ENCODE data around the gene CLTB. TPM values are rescaled to one million over a fixed set of nuclear protein-coding genes. Genes with fewer than 3 reads are reported as not detected.

Gene CLTB
- total RNA-seq, 4 donors from 2014 or later: 95.2 to 139 (median 112) TPM

DNA sequence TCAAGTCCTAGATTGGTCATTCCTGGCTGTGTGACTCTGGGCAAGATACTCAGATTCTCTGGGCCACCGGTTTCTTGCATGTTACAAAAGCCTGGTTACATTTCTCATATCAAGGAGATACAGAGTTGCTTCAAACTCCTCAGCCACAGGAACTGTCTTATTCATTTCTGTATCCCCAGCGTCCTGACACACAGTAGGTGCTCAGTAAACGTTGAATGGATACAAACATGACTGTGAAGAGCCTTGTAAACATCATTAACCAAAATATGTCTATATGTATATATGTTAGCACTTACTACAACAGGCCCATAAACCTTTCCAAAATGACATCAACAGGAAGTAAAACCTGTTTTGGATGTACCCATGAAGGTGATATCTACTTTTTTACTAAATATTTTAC, 1.6 kb downstream of the CLTB start:
- Histone ChIP-seq H3K27ac (peak overlapping the region in 1 of 3 donors; percentile 12), H3K27me3 (no peaks in the 10 kb centered on the region), H3K4me1 (peaks cover 17 to 30% of the 10 kb centered on the region in 2 donors), H3K36me3 (peaks cover 5% of the 10 kb centered on the region in 2 donors), H3K4me3 (replicated peaks in 1 of 3) (no peak overlapping the region), H3K9me3 (no peaks in the 10 kb centered on the region)
- no peak for DNase-seq
- TF ChIP-seq POLR2A (IDR thresholded peaks at IDR 0.05): no peak
- TF ChIP-seq, protein P1, sequence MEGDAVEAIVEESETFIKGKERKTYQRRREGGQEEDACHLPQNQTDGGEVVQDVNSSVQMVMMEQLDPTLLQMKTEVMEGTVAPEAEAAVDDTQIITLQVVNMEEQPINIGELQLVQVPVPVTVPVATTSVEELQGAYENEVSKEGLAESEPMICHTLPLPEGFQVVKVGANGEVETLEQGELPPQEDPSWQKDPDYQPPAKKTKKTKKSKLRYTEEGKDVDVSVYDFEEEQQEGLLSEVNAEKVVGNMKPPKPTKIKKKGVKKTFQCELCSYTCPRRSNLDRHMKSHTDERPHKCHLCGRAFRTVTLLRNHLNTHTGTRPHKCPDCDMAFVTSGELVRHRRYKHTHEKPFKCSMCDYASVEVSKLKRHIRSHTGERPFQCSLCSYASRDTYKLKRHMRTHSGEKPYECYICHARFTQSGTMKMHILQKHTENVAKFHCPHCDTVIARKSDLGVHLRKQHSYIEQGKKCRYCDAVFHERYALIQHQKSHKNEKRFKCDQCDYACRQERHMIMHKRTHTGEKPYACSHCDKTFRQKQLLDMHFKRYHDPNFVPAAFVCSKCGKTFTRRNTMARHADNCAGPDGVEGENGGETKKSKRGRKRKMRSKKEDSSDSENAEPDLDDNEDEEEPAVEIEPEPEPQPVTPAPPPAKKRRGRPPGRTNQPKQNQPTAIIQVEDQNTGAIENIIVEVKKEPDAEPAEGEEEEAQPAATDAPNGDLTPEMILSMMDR (IDR thresholded peaks at IDR 0.05): no peak
- WGBS, 2 donors: 77 to 78% methylated on average over 3 of the region's 3 CpGs
- intact Hi-C loops (cut with DNase I): loop anchor here (5.0 kb wide), 4 partner anchors 33 to 243 kb away; partner anchors contain the start of gene FAF2

DNA sequence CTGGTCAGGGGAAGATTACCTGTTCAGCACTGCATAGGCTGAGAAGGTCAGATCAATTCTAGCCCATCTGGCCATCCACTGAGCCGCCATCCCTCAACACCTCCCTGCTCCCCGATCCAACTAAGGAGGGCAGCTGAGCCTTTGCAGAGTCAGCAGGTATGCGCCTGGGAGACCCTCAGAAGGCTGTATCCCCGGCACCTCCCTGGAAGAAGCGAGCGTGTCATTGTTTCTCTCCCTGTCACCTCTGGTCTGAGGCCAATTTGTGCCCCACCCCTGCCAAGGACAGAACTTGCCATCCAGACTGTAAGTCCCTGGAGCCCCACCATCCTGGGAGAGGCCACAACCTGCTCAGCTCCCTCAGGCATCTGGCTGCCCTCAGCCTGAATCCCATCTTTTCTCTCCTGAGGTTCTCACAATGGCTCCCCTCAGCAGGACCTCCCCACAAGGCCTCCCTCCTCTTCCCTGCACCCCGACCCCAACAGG, 2.6 kb downstream of the CLTB start:
- peaks cover 17 to 30% of the 10 kb centered on the region in 2 donors for H3K4me1 ChIP-seq
- intact Hi-C loops (cut with DNase I): loop anchor here (5.0 kb wide), 1 partner anchor 34 kb away; the partner anchor contains the start of gene FAF2

DNA sequence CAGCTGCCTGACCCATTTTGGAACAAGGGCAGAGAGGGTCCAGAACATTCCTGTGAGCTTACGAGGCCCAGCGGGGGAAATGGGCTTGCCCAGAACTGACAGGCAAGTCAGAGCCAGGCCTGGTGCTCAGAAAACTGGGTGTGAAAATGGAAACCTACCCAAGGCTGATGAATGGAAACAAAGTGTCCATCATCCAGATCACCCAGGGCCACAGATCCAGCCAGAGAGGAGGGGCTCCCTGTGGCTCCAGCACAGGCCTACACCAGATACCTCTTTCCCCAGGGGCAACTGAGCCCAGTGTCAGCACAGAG, 3.1 kb downstream of the CLTB start:
- no peak overlapping the region for H3K27ac ChIP-seq
- 81 to 86% methylated on average over 2 of the region's 2 CpGs for WGBS, 2 donors
- no peaks in the 10 kb centered on the region for H3K27me3 ChIP-seq
- intact Hi-C loops (cut with DNase I): loop anchor here (5.0 kb wide), 1 partner anchor 34 kb away; the partner anchor contains the start of gene FAF2
- H3K36me3 ChIP-seq: peaks cover 5 to 12% of the 10 kb centered on the region in 2 donors
- no peak overlapping the region for H3K4me3 ChIP-seq (replicated peaks in 1 of 3)
- DNase-seq: no peak
- no peaks in the 10 kb centered on the region for H3K9me3 ChIP-seq
- H3K4me1 ChIP-seq: peaks cover 17 to 30% of the 10 kb centered on the region in 2 donors
- no peak for TF ChIP-seq POLR2A (IDR thresholded peaks at IDR 0.05)
- TF ChIP-seq, protein P1 (IDR thresholded peaks at IDR 0.05): no peak

More for the DNA sequence above, 2.6 kb downstream of the CLTB start:
- Histone ChIP-seq H3K36me3 (peaks cover 5 to 9% of the 10 kb centered on the region in 2 donors), H3K4me3 (replicated peaks in 1 of 3) (no peak overlapping the region), H3K27me3 (no peaks in the 10 kb centered on the region), H3K9me3 (no peaks in the 10 kb centered on the region), H3K27ac (no peak overlapping the region)
- DNase-seq: no peak
- TF ChIP-seq POLR2A (IDR thresholded peaks at IDR 0.05): no peak
- TF ChIP-seq, protein P1 (IDR thresholded peaks at IDR 0.05): no peak
- 80 to 97% methylated on average over 7 of the region's 7 CpGs for WGBS, 2 donors

DNA sequence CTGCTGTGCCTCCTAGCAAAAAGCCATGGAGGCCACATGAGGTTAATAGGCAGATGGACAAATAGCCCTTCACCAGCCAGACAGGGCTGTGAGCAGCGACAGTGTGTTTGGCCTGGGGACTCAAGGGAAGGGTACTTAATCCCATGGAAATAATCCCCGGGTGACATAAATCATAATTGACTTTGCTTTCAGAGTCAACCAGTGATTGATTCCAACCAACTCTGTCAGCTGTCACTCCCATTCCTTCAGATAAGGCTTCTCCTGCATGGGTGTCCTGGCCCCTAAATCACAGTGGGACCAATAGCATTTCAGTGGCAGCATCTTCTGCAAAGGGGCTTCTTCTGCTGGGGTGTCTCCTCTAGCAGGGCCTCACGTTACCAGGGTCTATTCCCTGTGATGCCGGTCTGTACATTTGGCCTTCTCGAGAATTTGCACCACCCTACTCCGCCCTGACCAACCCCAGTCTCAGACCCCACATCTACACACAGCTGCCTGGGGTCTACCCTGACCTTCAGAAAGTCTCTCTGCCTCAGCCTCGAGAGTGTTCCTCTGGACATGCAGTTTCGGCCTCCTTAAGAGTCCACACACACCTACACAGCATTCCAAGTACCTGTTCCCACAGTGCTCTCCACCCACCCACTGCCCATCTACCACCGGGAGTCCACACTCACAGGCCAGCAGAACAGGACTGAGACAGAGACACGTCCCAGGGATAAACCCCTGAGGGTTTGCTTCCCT, 3.7 kb downstream of the CLTB start:
- WGBS, 2 donors: 83 to 87% methylated on average over 10 of the region's 10 CpGs
- Histone ChIP-seq H3K36me3 (peaks cover 5 to 12% of the 10 kb centered on the region in 2 donors), H3K27ac (no peak overlapping the region), H3K9me3 (no peaks in the 10 kb centered on the region), H3K27me3 (no peaks in the 10 kb centered on the region), H3K4me3 (replicated peaks in 1 of 3) (no peak overlapping the region), H3K4me1 (peaks cover 17 to 30% of the 10 kb centered on the region in 2 donors)
- intact Hi-C loops (cut with DNase I): loop anchor here (5.0 kb wide), 1 partner anchor 35 kb away; the partner anchor contains the start of gene FAF2
- no peak for TF ChIP-seq POLR2A (IDR thresholded peaks at IDR 0.05)
- TF ChIP-seq, protein P1 (IDR thresholded peaks at IDR 0.05): no peak
- DNase-seq: no peak

Data from thyroid gland (tissue), 4 donors.